COR-L47 (cell line): ENCODE data around the gene CDKN2B-AS1.

Experiments
- DNase-seq: peaks from one replicate; lab custom pipeline; 2025; lab: John Stamatoyannopoulos, UW

The CDKN2B-AS1 gene

DNA sequence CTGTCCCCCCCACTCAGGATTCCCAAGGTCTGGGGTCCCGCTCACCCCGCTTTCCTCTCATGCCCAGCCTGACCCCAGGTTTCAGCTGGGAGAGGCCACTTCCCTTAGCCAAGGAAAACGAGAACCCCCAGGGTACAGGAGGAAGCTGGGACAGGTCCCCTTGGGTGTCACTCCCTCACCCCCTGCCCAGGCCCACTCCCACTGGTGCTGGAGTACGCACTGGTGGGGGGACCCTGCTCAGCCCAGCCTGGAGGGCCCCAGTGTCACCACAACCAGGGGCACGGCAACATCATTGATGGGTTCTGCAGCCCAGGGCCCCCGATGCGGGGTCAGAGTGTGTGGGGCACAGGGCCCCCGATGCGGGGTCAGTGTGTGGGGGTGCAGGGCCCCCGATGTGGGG lies 159.5 kb downstream of the CDKN2B-AS1 start:
- DNase-seq = no peak

- DNase-seq = no peak
These were observed 162.0 kb downstream of the CDKN2B-AS1 start for GRCh38 chr9:22156586-22156985.

DNA sequence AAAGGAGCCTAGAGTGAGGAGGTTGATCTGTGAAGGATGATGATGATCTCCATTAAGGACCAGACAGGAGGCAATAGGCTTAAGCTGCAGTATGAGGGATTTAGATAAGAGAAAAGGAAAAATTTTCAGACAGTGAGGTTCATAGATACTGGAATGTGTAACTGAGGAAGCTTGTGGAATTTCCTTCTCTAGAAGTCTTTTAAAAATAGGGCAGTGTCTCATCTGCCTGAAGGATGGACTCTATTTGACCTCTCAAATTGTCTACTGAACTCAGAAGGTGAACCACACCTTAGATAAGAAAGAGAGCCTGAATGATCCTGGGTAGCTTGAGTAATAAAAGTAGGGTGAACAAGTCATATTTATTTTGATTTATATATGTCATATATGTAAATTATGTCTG lies 162.7 kb downstream of the CDKN2B-AS1 start:
- no peak for DNase-seq

DNA sequence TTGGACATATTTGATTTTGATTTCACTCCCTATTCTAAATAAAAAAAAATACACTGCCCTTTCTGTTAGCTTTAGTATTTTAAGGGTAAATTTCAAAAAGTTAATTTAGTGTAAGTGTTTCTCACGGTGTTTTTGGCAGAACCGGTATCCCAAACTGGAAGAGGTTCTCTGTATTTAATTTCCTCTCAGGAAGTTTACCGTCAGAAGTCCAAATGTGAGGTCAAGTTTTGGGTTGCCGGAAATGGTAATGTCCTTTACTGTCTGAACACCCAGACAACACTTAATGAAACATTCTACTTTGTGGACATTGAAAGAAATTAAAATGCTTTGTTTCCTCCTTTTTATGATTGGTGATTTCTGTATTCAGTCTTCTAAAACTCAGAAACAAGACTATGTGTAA lies 163.2 kb downstream of the CDKN2B-AS1 start:
- DNase-seq = no peak

DNA sequence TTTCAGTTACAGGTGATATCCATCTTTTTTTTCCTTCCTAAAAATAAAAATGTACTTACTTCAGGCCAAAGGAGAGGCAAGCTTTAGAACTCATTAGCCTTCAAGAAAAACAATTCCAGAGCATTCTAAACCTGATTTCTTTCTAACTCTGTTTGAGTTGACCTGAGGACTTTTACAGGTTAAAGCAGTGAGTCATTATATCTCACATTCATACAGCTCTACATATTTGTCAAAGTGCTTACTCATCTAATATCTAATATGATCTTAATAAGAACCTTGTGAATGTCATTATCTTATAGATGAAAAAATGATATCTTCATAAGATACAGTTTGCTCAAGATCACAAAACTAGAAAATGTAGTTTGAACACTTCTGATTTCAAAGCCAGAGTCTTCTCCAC lies 163.7 kb downstream of the CDKN2B-AS1 start:
- no peak for DNase-seq

DNA sequence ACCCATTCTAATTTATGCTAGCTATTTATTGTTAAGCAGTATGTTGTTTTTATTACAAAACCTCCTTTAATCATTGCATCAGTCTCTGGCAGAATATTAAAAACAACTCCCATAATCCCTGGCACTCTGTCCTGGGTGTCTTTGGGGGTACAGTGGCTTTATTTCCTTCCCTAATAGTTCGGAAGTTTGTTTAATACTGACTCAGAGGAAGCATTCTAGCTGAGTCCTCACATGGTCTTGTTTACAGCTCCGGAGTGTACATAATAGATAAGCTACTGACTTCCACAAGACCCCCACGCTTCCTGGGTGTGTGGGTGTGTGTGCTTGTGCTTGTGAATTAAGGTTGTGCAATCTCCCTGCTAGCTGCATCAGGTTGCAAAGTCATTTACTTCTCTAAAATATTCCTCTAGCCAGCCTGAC lies 164.3 kb downstream of the CDKN2B-AS1 start:
- no peak for DNase-seq

- no peak for DNase-seq
These were observed 165.0 kb downstream of the CDKN2B-AS1 start for GRCh38 chr9:22159586-22159985.

DNA sequence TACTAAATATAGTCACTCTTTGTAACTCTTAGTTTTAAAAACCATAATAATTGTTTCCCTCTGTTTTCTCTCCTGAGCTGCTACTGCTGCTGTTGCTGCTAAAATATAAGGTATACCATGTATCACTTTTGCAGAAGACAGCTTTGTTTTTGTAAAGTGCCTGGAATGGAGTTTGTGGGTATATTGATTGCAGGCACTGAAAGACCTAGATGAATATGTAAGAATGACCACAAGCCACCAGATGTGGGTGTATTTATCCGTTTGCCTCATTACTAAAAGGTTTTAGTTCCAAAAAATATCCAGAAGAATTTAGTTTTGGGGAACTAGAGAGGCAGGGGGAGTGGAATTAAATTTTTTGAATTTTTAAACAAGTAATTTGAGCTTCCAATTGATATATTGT lies 165.6 kb downstream of the CDKN2B-AS1 start:
- no peak for DNase-seq

GRCh38 chr9:22165144-22165543 lies 170.6 kb downstream of the CDKN2B-AS1 start:
- no peak for DNase-seq

GRCh38 chr9:22169243-22169642 lies 174.7 kb downstream of the CDKN2B-AS1 start:
- DNase-seq = no peak

GRCh38 chr9:22169727-22170503 lies 175.3 kb downstream of the CDKN2B-AS1 start:
- no peak for DNase-seq
